Transverse colon (tissue), 4 donors: Measurements from ENCODE around the gene NR2E3. TPM values are rescaled to one million over a fixed set of nuclear protein-coding genes. Genes with fewer than 3 reads are reported as not detected.

ENCODE experiments used
- DNase-seq: peaks from one replicate; pipeline ENCODE4 v3.0.0-alpha.2; 2019
- H3K27ac ChIP-seq, 4 donors: fragments of 200-600 bp; sonication (generic); 2 replicates each; pipeline ENCODE4 v1.5.1; 2016 to 2018; ENCODE audit warnings: inconsistent platforms in 4 of 4
- H3K27me3 ChIP-seq: fragments of 200-600 bp; sonication (generic); 2 replicates; pipeline ENCODE4 v1.5.1; 2017; ENCODE audit warnings: inconsistent platforms
- H3K36me3 ChIP-seq, 4 donors: fragments of 200-600 bp; sonication (generic); 2 replicates each; pipeline ENCODE4 v1.5.1; 2017 to 2019; ENCODE audit warnings: inconsistent platforms in 4 of 4
- H3K4me1 ChIP-seq, 4 donors: fragments of 200-600 bp; sonication (generic); 2 replicates each; pipeline ENCODE4 v1.5.1; 2017 to 2020; ENCODE audit warnings: inconsistent platforms in 4 of 4
- H3K4me3 ChIP-seq, 4 donors: fragments of 200-600 bp; sonication (generic); 1 replicate in 1 of 4; 2 replicates in 3 of 4; pipeline versions ENCODE4 v1.5.1 to v1.6.1; 2017 to 2019; ENCODE audit warnings: inconsistent platforms in 4 of 4
- H3K9me3 ChIP-seq, 2 donors: fragments of 200-600 bp; sonication (generic); 2 replicates each; pipeline ENCODE4 v1.5.1; 2017 to 2019; ENCODE audit warnings: inconsistent platforms in 2 of 2
- EP300 ChIP-seq: sonication (generic); formaldehyde crosslinking; IDR thresholded peaks from one replicate; pipeline ENCODE4 v1.6.1; 2017; ENCODE audit warnings: antibody characterized with exemption, low read depth
- POLR2A ChIP-seq: fragments of 450-650 bp; IDR thresholded peaks from one replicate; pipeline ENCODE4 v1.6.1; 2016; ENCODE audit warnings: antibody characterized with exemption, mild to moderate bottlenecking, moderate library complexity
- POLR2AphosphoS5 ChIP-seq, 3 donors: sonication (generic); formaldehyde crosslinking; IDR thresholded peaks; one replicate each; pipeline ENCODE4 v1.6.1; 2016; ENCODE audit warnings: antibody characterized with exemption in 3 of 3
- WGBS, 2 donors: methylation state at CpG; one replicate each; pipeline ENCODE4 v1.1.5; 2018; ENCODE audit warnings: low coverage in 1 of 2; 5-methylcytosine and 5-hydroxymethylcytosine counted together
- in situ Hi-C, 4 donors: fragments of 200-750 bp; cut with MboI; loops; one replicate each; pipeline versions ENCODE4 v1.15.0 to v1.15.1; 2017; ENCODE audit warnings: low sequenced_read_pairs in 3 of 4, low pct_ligation_motif_present in 1 of 4, low pct_unique_long_range_greater_than_20kb in 1 of 4
- intact Hi-C: fragments of 100-400 bp; cut with DNase I; formaldehyde crosslinking; loops from one replicate; pipeline ENCODE4 v1.15.1; 2023; ENCODE audit warnings: low total_unique reads
- total RNA-seq, 4 donors: library from RNA; depleted of rRNA; stranded (reverse); fragments of >200 nt; gene quantifications; one replicate each; pipeline ENCODE4 v1.1.0, GENCODE V29; 2016
- TF ChIP-seq, protein P1 (sequence below), 5 experiments: fragments of 200-600 bp in 3 of 5; fragments of 450-650 bp in 2 of 5; sonication (generic) in 3 of 5; IDR thresholded peaks; 1 replicate in 2 of 5; 2 replicates in 3 of 5; pipeline ENCODE4 v1.5.1; 2016 to 2017; ENCODE audit warnings: antibody characterized with exemption in 5 of 5, inconsistent platforms in 3 of 5, mild to moderate bottlenecking in 2 of 5, moderate library complexity in 1 of 5

NR2E3 gene
- total RNA-seq, 4 donors from 2014 or later, result 0.55 to 0.95 TPM; not detected in 2

- no peak for TF ChIP-seq EP300
- TF ChIP-seq, protein P1, sequence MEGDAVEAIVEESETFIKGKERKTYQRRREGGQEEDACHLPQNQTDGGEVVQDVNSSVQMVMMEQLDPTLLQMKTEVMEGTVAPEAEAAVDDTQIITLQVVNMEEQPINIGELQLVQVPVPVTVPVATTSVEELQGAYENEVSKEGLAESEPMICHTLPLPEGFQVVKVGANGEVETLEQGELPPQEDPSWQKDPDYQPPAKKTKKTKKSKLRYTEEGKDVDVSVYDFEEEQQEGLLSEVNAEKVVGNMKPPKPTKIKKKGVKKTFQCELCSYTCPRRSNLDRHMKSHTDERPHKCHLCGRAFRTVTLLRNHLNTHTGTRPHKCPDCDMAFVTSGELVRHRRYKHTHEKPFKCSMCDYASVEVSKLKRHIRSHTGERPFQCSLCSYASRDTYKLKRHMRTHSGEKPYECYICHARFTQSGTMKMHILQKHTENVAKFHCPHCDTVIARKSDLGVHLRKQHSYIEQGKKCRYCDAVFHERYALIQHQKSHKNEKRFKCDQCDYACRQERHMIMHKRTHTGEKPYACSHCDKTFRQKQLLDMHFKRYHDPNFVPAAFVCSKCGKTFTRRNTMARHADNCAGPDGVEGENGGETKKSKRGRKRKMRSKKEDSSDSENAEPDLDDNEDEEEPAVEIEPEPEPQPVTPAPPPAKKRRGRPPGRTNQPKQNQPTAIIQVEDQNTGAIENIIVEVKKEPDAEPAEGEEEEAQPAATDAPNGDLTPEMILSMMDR (IDR thresholded peaks at IDR 0.05), result no peak
- no peak for TF ChIP-seq POLR2A
- no peak for TF ChIP-seq POLR2AphosphoS5 (IDR thresholded peaks at IDR 0.05)
- H3K4me1 ChIP-seq, result peaks cover 0 to 2% (median 0%) of the 10 kb centered on the region in 4 donors
- no peak for DNase-seq
- H3K9me3 ChIP-seq, result peaks cover 15 to 25% of the 10 kb centered on the region in 2 donors
- peaks cover 0 to 16% (median 0%) of the 10 kb centered on the region in 4 donors for H3K36me3 ChIP-seq
- no peaks in the 10 kb centered on the region for H3K27me3 ChIP-seq
- no peak overlapping the region for H3K4me3 ChIP-seq
- WGBS, 2 donors, result 87 to 90% methylated on average over 9 to 13 of the region's 13 CpGs
- in situ Hi-C loops, result loop anchor here in 1 of 4 donors (25.0 kb wide), 1 partner anchor 345 kb away; no protein-coding TSS in a partner anchor
- intact Hi-C loops, result no loop called here
- H3K27ac ChIP-seq, result no peak overlapping the region
Measured at GRCh38 chr15:71817351-71817750, 7.0 kb downstream of the NR2E3 start.

- 86% methylated on average over 1 of the region's 1 CpG for WGBS, 2 donors
- peaks cover 0 to 2% (median 0%) of the 10 kb centered on the region in 4 donors for H3K4me1 ChIP-seq
- H3K27ac ChIP-seq, result no peak overlapping the region
- in situ Hi-C loops, result loop anchor here in 1 of 4 donors (25.0 kb wide), 1 partner anchor 342 kb away; no protein-coding TSS in a partner anchor
- H3K4me3 ChIP-seq, result no peak overlapping the region
- intact Hi-C loops, result no loop called here
- H3K36me3 ChIP-seq, result peaks cover 0 to 34% (median 2%) of the 10 kb centered on the region in 4 donors
- H3K9me3 ChIP-seq, result peaks cover 24 to 36% of the 10 kb centered on the region in 2 donors
- no peak for DNase-seq
- H3K27me3 ChIP-seq, result no peaks in the 10 kb centered on the region
- TF ChIP-seq, protein P1 (IDR thresholded peaks at IDR 0.05), result no peak
- TF ChIP-seq POLR2A (no peak), POLR2AphosphoS5 (IDR thresholded peaks at IDR 0.05) (no peak), EP300 (no peak)
Measured at GRCh38 chr15:71820127-71820526, 9.8 kb downstream of the NR2E3 start.

DNA sequence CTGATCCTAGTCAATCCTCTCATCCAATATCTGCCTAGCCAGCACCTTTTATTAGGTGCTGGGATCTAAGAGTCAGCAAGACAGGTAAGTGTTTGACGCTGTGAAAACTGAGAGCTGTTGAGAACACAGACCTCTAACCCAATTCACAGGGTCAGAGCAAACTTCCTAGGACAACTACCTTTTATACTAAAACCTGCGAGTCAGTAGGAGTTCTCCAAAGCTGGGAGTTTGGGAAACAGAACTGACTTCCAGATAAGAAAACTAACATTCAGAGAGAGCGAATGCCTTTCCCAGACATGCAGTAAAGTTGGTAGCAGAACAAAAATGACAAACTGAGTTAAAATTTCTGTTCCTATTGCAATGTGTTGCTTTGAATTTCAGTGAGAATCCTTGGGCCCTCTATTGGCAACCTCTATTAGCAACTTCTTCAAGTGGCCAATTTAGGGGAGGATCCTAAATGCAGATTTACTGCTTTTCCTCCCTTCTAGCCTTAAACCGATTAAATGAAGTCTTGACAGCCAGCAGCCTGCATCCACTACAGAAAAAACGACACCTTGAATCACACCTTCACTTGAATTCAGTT is 11.3 kb downstream of the NR2E3 start:
- Histone ChIP-seq H3K36me3 (peaks cover 0 to 41% (median 5%) of the 10 kb centered on the region in 4 donors), H3K27ac (no peak overlapping the region), H3K27me3 (no peaks in the 10 kb centered on the region), H3K9me3 (peaks cover 24 to 36% of the 10 kb centered on the region in 2 donors), H3K4me3 (no peak overlapping the region), H3K4me1 (peaks cover 0 to under 1% (median 0%) of the 10 kb centered on the region in 4 donors)
- in situ Hi-C loops (loop anchor here in 1 of 4 donors (25.0 kb wide), 1 partner anchor 341 kb away; no protein-coding TSS in a partner anchor), intact Hi-C loops (no loop called here)
- 90 to 100% methylated on average over 2 to 5 of the region's 5 CpGs for WGBS, 2 donors
- DNase-seq, result no peak
- TF ChIP-seq POLR2AphosphoS5 (IDR thresholded peaks at IDR 0.05), result no peak
- TF ChIP-seq POLR2A, result no peak
- TF ChIP-seq, protein P1 (IDR thresholded peaks at IDR 0.05), result no peak
- no peak for TF ChIP-seq EP300

DNA sequence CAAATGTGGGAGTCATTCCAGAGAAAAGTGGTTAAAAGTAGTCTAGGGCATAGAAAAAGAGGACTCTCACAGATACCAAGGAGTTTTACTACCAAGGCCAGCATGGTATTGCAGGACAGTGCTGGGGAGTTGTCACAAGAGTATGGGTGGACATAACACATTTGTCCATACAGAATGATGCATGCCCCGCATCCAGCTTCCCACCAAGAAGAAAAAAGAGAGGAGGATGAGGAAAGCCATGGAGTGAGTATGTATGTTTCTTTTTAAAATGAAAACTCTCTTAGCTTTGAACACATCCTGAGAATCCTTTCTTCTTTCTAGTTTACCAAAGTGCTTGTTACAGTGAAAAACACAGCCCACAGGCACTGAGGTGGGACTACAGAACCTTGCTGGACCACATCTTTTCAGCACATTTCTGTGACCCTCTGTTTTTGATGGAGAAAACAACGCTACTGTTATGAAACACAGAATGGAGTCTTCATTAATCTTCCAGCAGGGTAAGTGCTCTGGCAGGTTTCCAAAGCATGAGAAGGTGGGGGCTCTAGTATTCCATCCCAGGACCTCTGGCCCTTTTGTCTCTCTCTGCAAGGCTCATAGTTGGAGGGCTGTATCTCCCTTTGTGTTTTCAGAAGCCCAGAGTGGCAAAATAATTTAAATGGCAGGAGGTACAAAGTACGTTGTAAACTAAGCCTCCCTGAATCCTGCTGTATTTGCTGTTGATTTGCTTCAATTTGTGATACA is 12.7 kb downstream of the NR2E3 start:
- no peak for DNase-seq

More for the DNA sequence above, 12.7 kb downstream of the NR2E3 start:
- Histone ChIP-seq H3K27ac (no peak overlapping the region), H3K27me3 (no peaks in the 10 kb centered on the region), H3K36me3 (peaks cover 0 to 55% (median 12%) of the 10 kb centered on the region in 4 donors), H3K4me3 (no peak overlapping the region), H3K9me3 (peaks cover 24 to 36% of the 10 kb centered on the region in 2 donors), H3K4me1 (no peaks in the 10 kb centered on the region)
- no peak for TF ChIP-seq EP300
- TF ChIP-seq POLR2AphosphoS5 (IDR thresholded peaks at IDR 0.05), result no peak
- TF ChIP-seq POLR2A, result no peak
- TF ChIP-seq, protein P1 (IDR thresholded peaks at IDR 0.05), result no peak
- intact Hi-C loops, result no loop called here
- WGBS, 2 donors, result 87 to 92% methylated on average over 2 to 3 of the region's 3 CpGs
- in situ Hi-C loops, result loop anchor here in 1 of 4 donors (25.0 kb wide), 1 partner anchor 339 kb away; no protein-coding TSS in a partner anchor
